Stimulated activated CD4-positive, alpha-beta T cell treated with anti-CD3 and anti-CD28 coated beads, Interleukin-12 subunit alpha, Interleukin-12 subunit beta, amount 100 ng/mL, for 24 hours (primary cell): ENCODE data around the gene EYA2.

Experiments used
- DNase-seq, 2 experiments: peaks; one replicate each; pipeline ENCODE4 v3.0.0-alpha.2; 2020; ENCODE audit warnings: low read depth in 2 of 2

Gene EYA2

DNA sequence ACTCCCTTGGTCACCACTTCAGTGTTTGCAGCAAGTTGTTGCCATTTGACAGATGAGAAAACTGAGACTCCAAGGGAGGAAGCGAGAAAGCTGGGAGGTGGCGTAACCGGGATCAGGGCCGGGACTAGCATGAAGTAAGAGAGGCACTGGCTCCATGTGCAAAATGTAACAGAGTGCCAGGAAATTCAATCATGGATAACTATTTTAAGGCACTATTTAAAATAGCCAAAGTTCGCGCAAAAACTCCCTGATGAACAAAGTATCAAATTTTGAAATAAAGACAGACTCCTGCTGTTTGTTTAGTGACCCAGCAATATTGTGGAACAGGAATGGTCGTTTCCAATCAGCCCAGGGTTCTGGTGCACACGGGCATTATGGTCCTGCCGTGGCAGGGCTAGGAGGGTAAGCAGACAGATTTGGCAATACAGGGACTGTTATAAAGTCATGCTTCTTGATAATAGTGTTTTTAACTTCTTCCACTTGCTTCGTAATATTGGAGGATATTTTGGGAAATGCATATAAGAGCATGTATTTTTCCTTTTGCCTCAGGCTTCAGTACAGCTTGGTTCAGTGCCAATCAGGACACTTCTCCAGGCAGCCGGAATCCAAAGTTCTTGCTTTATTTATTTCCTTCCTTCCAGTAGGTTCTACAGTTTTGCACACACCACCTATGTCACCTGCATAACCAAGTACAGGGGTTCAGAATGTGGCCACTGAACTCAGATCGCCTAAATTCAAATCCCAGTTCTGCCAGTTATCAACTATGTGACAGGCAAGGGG lies 141.6 kb downstream of the EYA2 start:
- no peak for DNase-seq

GRCh38 chr20:47038566-47039560 lies 144.2 kb downstream of the EYA2 start:
- no peak for DNase-seq

- no peak for DNase-seq
Measured at GRCh38 chr20:47040506-47041125, 146.0 kb downstream of the EYA2 start.

DNA sequence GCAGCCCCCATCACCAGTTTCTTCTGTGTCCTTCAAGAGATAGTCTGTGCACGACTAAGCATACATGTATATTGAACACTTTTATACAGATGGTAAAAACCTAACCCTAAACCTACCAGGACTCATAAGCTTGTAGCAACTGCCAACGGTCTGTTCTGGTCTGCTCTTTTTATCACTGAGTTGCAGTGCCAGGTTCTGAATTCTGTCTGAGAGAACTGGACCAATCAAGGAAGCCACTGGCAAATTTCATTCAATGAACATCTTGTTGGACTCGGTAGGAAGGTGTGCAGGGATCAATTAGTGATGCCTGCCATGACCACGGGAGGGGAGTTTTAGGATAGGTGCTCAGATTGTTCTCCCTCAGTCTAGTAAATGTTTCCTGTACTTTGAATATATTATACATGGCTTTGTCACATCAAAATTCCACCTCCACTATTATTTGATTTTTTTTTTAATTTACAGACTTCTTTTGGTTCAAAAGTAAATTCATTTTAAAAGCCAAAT lies 146.8 kb downstream of the EYA2 start:
- DNase-seq, result no peak

DNA sequence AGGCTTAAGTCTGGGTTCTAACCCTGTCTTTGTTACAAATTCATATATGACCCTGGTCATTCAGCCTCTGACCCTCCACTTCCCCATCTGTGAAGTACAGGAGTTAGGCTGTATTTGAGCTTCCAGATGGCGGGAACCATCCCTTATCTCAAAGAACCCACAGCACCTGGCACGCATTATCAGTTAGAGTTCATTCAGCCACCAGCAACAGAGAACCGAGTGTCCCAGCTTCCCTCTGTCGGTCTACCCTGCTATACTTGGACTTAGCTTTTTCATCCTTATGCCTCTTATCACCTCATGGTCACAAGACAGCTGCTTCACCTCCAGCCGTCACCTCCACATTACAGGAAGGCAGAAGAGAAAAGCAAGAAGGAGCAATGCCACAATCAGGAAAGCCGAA lies 147.8 kb downstream of the EYA2 start:
- no peak for DNase-seq

- DNase-seq, result no peak
Measured at GRCh38 chr20:47043086-47043485, 148.4 kb downstream of the EYA2 start.

GRCh38 chr20:47044938-47045337 lies 150.3 kb downstream of the EYA2 start:
- DNase-seq, result no peak

DNA sequence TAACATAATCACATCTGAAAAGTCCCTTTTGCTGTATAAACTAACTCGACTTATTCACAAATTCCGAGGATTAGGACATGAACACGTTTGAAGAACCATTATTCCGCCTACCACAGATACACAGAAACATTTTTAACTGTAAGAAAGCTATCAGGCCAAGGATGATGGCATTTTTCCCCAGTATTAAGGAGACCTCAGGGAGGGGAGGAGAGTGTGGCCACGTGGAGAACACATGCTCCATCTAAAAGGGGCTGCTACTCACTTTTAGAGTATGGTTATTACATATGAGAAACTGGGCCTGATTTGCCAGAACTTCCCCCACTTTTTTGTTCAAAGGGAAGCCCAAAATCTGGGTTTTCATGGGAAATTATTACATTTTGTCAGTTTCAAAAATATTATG lies 153.4 kb downstream of the EYA2 start:
- DNase-seq, result no peak

GRCh38 chr20:47049771-47050170 lies 155.1 kb downstream of the EYA2 start:
- no peak for DNase-seq

GRCh38 chr20:47050996-47051395 lies 156.4 kb downstream of the EYA2 start:
- no peak for DNase-seq

DNA sequence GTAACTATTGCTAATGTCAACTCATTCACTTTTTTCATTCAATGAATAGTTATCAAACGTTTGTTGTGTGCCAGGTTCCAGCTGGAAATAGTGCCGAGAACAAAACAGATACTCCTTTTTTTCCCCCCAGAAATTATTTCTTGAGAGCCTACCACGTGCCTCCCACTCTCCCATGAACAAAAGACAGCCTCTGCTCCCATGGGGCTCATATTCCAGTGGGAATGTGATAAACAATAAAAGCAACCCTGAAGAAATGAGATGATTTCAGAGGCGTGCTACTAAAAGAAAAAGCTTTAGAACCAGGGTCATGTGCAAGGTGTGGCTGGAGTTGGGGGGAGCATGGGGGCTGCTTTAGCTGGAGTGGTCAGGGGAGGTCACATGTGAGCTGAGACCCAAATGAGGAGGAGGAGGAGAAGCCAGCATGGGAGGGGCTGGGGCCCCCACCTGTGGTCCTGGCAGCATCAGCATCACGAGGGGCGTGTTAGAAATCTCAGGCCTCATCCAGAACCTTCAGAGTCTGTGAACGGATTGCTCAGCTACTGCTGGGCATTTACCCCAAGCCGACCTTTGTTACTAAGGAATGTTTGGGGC lies 157.4 kb downstream of the EYA2 start:
- no peak for DNase-seq

DNA sequence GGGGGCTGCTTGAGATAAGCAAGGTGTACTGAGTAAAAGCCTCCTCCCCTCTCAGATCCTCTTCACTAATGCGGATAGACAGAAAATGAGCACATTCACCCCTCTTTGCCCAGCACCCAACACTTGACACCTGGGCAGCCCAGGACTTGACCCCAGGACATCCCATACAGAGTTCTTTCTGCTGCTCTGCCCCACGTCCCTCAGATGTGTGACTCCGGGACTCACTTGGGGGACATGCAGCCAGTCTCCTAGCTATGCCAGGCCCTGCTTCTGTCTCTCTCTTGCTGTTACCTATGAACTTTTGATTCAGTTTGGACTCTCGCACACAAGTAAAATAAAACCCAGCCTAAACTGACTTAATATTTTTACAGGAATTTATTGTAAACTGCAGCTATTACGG lies 159.9 kb downstream of the EYA2 start:
- DNase-seq, result no peak

DNA sequence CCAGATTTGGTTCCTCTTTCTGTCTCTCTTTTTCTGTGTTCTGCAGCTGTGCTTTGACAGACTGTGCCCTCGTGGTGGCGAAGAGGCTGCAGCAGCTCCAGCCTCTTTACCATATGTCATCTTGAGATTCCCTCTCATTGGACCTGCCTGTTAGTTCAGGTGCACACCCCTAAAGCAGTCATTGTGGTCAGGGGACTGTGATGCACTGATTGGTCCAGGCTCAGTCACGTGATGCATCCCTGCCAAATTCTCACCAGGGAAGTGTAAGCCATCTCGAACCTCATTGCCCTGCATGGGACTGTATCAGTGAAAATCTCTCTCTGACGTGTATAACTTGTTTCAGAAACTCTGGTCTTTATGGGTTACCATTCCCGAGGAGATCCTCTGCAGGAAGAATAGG lies 160.3 kb downstream of the EYA2 start:
- DNase-seq, result no peak

DNA sequence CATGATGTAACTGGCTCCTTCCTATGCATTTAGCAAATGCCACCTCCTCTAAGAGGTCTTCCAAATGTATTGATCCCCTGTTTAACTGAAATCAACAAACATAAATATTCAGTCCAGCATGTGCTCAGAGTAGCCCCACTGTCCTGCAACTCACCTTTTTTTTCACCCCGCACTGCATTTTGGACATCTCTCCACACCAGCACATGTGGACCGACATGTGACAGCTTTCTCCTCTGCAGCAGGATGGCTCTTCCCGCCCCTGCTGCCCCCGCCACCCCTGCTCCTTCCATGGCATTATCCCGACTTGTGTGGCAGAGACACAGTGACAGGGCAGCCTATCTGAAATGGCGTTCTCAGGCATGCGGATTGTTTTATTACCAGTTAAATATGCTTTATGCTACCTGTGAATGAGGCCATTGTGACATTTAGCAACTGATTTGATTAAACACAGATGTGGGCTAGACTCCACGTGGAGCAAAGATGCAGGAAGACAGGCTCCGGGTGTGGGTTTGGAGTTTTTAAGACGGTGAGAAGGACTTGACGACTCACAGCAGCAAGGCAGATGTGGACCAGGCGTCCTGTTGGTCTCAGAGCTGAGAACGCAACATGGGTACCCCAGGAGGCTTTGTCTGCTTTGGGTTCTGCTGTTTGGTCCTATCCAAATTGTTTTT lies 161.2 kb downstream of the EYA2 start:
- DNase-seq, result no peak

DNA sequence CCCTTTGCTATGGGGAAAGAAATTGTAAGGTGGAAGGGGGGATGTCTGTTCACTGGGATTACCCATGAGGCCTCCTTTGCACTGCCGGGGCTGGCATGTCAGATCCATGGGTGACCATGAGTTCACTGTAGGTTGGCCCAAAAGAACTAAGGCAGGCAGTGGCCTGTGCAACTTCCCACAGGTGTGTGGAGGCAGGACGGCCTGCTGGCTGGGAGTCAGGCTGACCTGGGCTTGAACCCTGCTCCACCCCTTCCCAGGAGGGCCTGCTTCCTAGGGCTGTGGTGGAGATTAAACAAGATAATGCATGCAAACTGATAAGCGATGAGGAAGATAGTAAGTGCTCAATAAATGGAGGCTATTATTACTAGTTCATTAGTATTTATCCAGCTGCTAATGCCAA lies 163.0 kb downstream of the EYA2 start:
- DNase-seq, result no peak

GRCh38 chr20:47058236-47058635 lies 163.6 kb downstream of the EYA2 start:
- DNase-seq, result no peak

DNA sequence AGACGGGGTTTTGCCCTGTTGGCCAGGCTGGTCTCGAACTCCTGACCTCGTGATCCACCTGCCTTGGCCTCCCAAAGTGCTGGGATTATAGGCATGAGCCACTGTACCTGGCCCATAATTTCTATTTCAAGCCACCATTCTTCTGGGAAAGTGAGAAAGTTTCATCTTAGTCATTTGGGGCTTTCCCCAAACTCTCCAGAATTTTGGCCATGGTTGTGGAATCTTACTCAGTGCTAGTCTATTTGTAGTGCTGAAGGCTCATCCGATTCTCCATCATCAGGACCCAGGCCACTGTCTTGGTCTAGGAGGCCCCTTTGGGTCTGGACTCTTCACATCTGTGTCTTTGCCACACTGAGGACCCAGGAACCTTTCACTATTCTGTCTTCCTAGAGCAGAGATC lies 164.9 kb downstream of the EYA2 start:
- DNase-seq, result no peak

- DNase-seq, result no peak
Measured at GRCh38 chr20:47061549-47061948, 166.9 kb downstream of the EYA2 start.

DNA sequence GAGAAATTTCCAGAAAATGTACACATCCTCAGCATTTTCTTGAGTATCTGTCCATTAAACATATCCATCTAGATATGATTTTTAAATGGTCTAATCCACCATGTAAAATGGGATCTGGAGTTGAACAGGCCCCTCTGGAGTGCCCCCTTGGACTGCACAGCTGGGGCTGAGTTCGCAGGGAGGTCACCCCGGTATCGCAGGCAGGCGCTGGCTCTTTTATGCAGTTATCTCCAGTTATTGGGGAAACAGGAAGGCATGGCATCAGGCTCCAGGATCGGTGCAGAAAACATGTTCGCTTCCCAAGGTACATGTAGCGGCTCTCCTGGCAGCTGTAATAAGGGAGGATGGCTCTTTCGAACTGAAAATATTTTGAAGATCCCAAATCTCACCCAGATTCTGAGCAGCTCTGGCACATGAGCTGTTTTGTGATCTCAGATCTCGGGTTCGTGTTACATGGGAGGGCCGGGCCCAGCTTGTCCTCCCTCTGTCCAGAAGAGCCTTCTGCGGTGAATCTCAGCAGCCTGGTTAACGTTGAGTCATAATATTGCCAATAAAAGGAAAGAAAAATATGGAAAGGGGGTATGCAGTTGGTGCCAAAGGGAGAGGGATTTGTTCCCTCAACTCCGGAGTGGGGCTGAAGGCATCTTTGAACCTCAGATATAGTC lies 167.7 kb downstream of the EYA2 start:
- DNase-seq, result no peak

- DNase-seq, result no peak
Measured at GRCh38 chr20:47063407-47063806, 168.8 kb downstream of the EYA2 start.

DNA sequence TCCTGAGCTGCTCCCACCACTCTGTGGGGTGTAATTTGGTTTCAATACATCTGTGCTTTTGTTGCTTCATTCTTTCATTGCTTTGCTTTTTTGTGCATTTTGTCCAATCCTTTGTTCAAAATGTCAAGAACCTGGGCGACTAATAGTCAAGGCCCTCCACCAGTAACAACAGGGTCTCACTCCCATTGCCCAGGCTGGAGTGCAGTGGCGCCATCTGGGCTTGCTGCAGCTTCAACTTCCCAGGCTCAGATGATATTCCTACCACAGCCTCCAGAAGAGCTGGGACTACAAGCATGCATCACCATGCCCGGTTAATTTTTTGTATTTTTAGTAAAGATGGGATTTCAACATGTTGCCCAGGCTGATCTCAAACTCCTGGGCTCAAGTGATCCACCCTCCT lies 169.2 kb downstream of the EYA2 start:
- DNase-seq, result no peak
